Renal cortex interstitium (tissue), 11 donors: Measurements from ENCODE around the gene GRB10. TPM values are rescaled to one million over a fixed set of nuclear protein-coding genes. Genes with fewer than 3 reads are reported as not detected.

Source experiments
- DNase-seq, 11 donors: peaks; one replicate each; pipeline ENCODE4 v3.0.0-alpha.2; 2013; ENCODE audit warnings: low read depth in 9 of 11, low spot score in 4 of 11; ENCODE audit errors: extremely low read depth in 1 of 11
- polyA plus RNA-seq, 3 donors: library from polyadenylated mRNA; unstranded; fragments of 120-200 nt; gene quantifications; one replicate each; pipeline ENCODE4 v1.2.1, GENCODE V29; 2013; ENCODE audit not compliant: insufficient read length in 3 of 3

The GRB10 gene
- polyA plus RNA-seq, 3 donors, result 33.6 to 43.5 (median 38.9) TPM

DNA sequence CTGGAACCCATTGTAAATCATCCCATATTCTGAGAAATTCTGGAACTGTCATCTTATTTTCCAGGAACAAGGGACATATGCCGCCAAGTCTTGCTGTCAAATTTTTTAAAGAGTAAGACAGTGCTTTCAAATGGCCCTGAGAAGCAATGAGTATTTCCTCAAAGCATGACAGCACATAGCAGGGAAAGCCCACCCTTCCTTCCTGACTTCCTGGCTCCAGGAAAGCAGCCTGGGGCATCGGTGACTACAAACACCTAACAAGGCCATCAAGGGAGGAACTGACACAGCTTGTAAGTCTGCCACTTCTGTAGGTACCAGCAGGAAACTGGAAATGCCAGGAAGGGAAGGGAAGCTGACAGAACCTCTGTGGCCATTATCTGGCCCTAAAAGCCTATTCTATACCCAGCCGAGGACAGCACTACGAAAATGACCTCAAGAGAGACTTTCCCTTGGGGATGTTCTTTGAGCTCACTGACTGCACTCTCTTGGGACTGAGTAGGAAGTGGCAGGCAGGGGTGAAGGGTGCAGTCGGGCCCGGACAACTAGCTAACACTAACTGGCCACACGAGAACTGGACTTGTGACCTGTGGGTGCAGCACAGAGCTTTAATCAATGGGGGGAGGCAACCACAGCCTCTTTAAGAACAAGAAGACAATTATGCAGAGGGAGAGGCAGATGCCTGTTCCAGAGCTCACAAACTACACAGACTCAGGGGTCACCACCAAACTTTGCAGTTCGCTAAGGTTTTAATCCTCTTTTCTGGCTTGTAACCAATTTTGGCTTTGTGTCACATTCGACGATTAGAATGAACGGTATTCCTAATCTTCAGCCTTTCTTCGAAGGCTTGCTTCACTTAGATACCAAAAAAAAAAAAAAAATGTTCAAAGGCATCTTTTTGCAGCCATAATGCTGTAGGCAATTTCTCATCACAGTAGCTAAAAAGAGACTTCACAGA is 52.0 kb downstream of the GRB10 start:
- DNase-seq, result no peak

DNA sequence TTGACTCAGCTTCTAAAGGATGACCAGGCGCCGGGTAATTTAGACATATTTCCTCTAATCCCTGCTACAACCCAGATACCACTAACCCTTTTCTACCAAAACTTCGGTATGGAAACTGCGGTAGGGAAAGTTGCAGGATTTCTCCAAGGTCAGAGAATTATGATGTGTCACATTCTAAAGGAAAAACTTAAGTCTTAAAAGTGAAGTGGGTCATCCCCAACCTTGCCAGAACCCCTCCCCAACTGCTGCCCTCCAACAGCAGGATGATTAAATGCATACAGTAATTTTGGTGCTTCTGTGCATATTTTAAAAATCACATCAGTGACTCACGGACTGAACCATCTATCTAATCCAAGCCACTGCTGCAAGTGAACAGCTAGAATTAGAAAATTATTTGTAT is 52.7 kb downstream of the GRB10 start:
- no peak for DNase-seq

DNA sequence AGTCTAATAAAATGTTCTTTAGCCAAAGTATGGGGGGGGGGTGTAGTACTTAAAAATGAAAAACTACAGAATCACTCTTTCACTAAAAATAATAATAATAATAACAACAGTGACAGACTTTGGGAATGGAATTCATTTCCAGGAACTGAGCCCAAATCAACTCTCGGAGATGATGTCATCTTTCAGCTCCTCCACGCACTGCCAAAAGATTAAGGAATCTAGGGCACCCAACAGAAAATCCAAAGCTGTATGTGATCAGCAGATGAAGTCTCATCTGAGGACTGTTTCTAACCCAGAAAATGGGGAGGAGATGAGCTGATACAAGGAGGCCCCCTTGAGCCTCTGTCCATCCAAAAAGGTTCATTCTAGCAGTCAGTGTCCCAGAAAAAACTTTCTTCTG is 54.5 kb downstream of the GRB10 start:
- no peak for DNase-seq

- no peak for DNase-seq
These were observed 55.0 kb downstream of the GRB10 start for GRCh38 chr7:50727711-50728110.

- no peak for DNase-seq
These were observed 55.6 kb downstream of the GRB10 start for GRCh38 chr7:50727072-50727471.

GRCh38 chr7:50725774-50726173 is 56.9 kb downstream of the GRB10 start:
- DNase-seq, result no peak

GRCh38 chr7:50724526-50725520 is 57.9 kb downstream of the GRB10 start:
- no peak for DNase-seq

GRCh38 chr7:50723888-50724287 is 58.8 kb downstream of the GRB10 start:
- DNase-seq, result no peak

DNA sequence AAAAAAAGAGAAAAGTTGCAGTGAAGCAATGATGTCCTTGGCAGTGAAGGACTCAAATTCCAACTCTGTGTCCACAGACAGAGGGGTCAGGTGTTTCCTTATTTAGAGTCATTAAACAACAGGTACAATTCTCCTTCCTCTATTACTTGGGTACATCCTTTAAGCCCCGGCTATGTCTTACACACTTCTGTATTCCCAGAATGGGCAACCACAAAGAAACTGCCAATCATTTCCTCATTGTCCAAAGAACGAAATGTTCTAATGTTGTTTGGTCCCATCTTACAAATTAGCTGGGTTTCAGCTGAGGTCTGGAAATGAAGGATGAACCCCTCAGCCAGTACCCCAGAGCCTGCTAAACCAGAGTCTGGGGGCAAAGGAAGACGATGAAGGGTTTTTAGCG is 59.5 kb downstream of the GRB10 start:
- DNase-seq, result no peak

GRCh38 chr7:50721661-50722259 is 60.9 kb downstream of the GRB10 start:
- no peak for DNase-seq

GRCh38 chr7:50721160-50721559 is 61.5 kb downstream of the GRB10 start:
- no peak for DNase-seq

DNA sequence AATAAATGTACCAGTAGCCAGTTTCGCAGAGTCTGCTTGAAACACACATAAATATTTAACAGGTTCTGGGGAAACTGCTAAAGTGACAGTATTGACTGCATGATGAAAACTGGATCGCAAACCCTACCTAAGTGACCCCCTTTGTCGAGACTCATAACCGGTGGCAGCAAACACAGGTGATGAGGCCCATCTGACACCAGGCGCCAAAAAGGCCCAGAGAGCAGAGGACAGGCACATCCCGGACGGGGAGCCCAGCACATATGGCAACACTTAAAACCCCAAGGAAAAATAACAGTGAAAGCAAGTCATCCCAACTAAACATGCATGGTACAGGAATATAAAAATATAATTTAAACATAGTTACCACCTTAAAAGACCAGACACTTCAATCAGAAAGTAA is 62.4 kb downstream of the GRB10 start:
- DNase-seq, result no peak

GRCh38 chr7:50718876-50719275 is 63.8 kb downstream of the GRB10 start:
- no peak for DNase-seq

- DNase-seq, result no peak
These were observed 64.4 kb downstream of the GRB10 start for GRCh38 chr7:50718311-50718710.

- no peak for DNase-seq
These were observed 65.5 kb downstream of the GRB10 start for GRCh38 chr7:50717181-50717580.

DNA sequence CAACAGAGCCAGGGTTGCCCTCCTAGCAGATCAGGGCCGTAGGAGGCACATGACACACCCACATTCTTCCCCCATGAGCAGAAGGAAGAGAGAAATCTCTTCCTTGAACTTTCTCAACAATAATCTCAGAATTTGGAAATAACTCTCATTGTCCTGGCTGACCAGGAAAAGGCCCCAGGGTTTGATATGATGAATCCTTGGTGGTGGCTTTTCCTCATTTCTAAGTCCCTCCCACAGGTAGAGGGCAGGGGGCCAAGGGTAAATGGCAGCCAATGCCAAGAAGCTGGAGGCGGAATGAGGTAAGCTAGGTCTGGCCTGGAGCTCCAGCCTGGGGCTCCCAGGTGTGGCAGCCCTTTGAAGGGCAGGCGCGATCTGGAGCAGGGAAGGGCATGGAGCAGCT is 67.8 kb downstream of the GRB10 start:
- DNase-seq, result no peak

GRCh38 chr7:50713123-50713965 is 69.4 kb downstream of the GRB10 start:
- DNase-seq, result no peak

GRCh38 chr7:50712252-50713122 is 70.2 kb downstream of the GRB10 start:
- no peak for DNase-seq
